ENCODE results near the gene SPATA24.
"Not testable (repeated sequence)": the region's sequence is repeated elsewhere in the genome, so short reads cannot be mapped to it uniquely, and the experiment has no call there.

Gene SPATA24

GRCh38 chr5:139394123-139394653, 9.7 kb downstream of the SPATA24 start:
- peak in 1 of 2 experiments; percentile 19 for DNase-seq

DNA sequence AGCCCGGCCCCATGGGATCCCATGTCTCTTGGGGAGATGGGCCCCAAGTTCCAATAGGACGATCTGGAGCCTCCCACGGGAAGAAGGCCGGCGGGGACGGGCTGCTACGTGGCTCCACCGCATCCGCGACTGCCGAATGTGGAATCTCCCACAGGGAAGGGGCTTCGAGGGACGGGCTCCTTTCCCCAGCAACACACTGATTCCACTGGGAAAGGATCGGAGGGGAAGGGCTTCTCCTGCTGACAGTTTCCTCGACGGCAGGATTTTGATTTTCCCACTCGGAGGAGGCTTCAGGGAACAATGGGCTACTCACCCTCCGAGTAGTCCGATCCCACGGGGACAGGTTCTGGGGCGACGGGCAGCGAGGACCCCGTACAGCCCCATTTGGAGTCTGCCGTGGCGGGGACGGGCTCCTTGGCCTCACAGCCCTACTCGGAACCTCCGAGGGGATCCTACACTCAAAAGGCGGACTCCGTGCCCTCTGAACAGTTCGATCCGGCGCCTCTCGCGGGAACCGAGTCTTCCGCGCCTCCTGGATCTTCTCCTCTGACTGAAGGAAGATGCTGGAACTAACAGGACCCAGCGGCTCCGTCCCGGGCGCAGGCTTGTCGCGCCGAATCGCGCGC, 10.3 kb downstream of the SPATA24 start:
- DNase-seq, result no peak

DNA sequence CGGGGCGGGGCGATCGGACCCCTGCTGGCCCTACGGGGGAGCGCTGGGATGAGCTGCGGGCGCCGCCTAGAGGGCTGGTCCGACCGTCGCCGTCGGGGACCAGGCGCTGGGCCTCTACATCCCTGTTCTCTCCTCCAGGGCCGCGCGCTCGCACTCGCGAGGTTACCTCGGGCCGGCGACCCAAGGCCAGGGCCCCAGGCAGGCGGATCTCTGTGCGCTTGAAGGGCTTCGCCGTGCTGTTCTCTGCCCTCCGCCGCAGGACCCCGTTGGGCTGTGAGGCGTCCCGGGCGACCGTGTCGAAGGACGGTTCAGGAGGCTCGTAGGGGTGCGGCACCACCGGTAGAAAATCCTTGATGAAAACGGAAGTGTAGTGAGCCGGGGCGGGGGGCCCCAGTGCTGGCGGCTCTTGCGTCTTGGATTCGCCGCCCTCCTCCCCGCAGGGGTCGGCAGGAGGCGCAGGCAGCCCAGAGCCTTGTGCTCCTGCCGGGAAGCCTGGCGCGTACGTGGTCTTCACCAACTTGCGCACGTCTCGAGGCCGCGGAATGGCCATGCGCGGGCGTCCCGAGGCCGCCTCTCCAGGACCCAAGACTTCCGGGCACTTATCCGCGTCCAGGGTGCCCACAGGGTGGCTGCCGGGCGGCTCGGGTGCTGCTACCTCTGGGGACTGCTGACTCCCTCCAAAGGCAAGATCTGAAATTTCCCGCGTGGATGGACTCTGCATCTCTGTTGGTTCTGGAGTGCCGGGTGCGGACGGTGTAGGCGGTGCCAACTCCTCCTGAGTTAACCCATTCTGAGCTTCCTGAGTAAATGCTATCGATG, 11.0 kb downstream of the SPATA24 start:
- peak; percentile 30 to 42 for DNase-seq

DNA sequence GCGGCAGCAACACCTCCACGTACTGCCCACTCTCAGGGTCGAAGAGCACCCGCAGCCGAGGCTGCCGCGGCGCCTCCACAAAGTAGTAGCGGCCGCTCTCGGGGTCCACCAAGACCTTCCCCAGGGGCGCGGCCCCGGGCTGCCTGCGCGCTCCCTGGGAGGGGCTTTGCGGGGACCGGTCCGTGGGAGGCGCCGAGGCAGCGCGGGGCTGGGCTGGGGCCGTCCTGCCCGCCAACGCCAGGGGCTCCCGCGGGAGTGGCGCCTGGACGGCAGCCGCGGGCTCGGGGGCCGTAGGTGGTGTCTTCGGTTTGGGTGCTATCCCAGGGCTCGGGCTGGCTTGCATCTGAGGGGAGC, 11.6 kb downstream of the SPATA24 start:
- no peak for DNase-seq

DNA sequence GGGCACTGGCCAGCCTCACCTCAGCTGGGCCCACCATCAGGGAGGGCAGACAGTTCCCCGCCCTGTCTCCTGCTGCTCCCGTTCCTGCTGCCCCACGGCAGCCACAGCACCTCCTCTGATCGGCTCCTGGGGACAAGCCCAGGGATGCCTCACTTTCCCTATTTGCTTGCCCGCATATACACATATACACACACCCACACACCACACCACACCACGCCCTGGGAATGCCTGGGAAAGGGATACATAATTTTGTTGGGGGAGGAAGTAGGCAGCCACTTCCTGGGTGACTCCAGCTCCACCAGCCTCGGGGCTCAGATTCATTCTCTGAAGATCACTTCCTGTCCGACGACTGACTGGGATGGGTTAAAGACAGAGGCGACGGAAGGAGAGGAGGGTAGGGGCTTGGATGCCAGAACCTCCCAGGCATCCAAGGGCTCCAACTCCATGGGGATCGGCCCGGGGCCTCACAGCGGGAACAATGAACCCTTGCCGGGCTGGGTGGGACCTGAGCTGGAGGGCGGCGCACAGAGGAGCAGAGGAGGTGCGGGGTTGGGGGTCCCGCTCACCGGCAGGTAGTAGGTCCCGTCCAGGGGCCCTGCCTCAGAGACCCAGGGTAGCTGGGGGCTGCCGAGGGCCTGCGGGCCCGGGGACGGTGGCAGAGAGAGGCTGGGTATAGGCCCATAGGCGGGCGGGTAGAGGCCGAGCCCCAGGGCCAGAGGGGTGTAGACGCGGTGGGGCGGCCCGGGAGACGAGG, 12.1 kb downstream of the SPATA24 start:
- DNase-seq, result no peak

DNA sequence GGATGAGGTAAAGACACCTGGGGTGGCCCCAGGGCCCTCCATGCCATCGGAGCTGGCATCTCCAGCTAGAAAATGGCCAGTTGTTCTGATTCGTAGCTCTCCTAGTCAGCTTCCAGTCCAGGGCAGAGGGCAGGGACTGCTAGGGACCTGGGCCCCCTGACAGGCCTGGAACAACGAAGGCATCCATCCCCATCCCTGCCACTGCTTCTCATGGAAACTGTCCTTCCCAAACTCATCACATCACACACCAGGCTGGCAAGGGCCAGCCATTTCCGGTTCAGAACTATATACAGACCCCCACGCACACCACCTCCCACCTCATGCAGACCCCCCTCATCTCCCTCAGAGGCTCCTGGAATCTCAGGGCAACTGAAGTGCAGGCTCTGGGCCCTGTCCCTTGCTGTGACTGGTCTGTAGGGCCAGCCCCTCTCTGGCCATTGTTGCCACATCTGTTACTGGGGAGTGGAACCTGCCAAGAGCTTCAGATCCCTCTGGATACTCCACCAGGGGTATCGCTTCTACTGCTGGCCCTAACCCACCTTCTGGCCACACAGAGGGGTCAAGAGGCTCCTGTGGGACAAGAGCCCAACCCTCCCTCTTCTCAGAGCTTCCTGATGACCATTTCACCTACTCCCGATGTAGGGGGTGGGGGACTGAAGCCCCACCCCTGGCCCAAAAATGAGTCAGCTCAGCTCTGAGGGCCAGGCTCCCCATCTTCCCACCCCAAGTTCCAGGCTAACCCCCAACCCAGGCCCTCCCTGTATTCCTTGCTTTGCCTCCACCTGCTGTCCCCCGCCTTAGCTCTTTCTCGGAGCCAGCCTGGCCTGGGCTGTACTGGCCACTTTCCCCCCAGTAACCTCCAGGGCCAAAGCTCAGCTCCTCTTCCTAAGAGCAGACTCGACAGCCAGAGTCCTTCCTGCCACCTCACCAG, 13.0 kb downstream of the SPATA24 start:
- DNase-seq, result no peak

DNA sequence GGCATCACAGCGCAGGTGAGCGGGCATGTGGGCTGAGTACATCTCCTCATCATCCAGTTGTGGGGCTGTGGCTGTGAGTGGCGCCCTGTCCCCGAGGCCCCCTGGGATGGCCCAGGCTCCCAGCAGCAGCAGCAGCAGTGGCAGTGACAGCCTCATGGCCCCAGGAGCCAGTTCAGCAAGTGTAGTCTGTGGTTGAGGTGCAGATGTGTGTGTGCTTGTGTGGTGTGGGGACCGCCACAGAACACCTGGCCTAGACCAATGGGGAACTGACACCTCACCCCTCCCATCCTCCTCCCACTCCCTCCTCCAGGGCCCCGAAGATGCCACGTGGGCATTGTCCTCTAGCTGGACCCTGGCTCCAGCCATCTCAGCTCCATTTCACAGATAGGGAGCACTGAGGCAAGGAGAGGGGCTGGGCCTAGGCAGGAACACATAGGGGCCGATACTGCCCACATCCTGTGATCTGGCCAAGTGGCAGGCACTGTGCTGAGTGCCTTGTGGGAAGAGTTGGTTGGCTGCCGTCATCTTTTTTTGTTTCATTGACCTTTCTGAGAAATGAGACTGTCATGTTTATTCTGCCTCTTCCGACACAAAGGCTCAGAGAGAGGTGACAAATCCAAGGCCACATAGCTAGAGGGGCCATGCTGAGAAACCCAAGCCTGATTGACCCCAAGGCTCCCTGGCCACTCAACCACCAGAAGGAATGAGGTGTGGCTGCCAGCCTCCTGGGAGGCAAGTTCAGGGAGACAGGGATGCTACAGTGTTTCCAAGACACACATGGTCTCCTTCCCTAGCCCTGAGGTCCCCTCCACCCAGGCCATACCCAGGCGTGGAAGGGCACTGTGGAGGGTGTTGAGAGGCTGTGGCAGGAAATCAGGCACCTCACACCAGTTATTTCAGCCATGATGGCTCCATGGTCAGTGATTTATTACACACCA, 13.9 kb downstream of the SPATA24 start, which contains the start of gene MZB1:
TSS of gene MZB1 (minus strand) at position 213 of the 938 bp plus-strand sequence. CDS start at position 156, 57 bp downstream.
- DNase-seq, result no peak

- no peak for DNase-seq
Measured at GRCh38 chr5:139388198-139388821, 15.6 kb downstream of the SPATA24 start.

GRCh38 chr5:139387611-139388197, 16.2 kb downstream of the SPATA24 start:
- no peak for DNase-seq

- DNase-seq, result not testable (repeated sequence)
Measured at GRCh38 chr5:139386956-139387355, 16.9 kb downstream of the SPATA24 start.

GRCh38 chr5:139386050-139386438, 17.8 kb downstream of the SPATA24 start:
- DNase-seq, result no peak

- no peak for DNase-seq
Measured at GRCh38 chr5:139385061-139386049, 18.5 kb downstream of the SPATA24 start.

GRCh38 chr5:139384591-139385051, 19.3 kb downstream of the SPATA24 start:
- no peak for DNase-seq

- no peak for DNase-seq
Measured at GRCh38 chr5:139383993-139384590, 19.8 kb downstream of the SPATA24 start.

- no peak for DNase-seq
Measured at GRCh38 chr5:139383275-139383992, 20.5 kb downstream of the SPATA24 start, which contains the start of gene SLC23A1. TSS of gene SLC23A1 (minus strand) at chr5:139383297. CDS start at chr5:139383253, 44 bp downstream.

DNA sequence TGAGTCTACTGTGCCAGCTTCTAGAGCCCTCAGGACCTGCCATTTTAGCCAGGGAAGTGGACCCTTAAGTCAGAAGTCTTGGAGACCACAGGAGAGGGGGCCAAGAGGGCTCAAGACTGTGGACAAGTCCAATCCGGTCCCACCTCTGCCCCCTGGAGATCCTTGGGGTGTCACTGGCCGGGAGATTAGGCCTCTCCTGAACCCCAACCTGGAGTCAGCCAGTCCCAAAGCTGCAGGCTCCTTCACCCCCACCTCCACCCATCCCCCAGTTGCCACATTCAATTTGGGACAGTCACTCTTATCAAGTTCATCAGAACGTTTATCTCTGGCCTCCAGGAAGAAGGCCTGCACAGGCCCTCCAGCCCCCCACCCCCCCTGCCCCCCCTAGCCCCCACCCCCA, 21.1 kb downstream of the SPATA24 start:
- no peak for DNase-seq
